Measurements from ENCODE around the gene SNAI1.
"Not testable (repeated sequence)": the region's sequence is repeated elsewhere in the genome, so short reads cannot be mapped to it uniquely, and the experiment has no call there.

Gene SNAI1

DNA sequence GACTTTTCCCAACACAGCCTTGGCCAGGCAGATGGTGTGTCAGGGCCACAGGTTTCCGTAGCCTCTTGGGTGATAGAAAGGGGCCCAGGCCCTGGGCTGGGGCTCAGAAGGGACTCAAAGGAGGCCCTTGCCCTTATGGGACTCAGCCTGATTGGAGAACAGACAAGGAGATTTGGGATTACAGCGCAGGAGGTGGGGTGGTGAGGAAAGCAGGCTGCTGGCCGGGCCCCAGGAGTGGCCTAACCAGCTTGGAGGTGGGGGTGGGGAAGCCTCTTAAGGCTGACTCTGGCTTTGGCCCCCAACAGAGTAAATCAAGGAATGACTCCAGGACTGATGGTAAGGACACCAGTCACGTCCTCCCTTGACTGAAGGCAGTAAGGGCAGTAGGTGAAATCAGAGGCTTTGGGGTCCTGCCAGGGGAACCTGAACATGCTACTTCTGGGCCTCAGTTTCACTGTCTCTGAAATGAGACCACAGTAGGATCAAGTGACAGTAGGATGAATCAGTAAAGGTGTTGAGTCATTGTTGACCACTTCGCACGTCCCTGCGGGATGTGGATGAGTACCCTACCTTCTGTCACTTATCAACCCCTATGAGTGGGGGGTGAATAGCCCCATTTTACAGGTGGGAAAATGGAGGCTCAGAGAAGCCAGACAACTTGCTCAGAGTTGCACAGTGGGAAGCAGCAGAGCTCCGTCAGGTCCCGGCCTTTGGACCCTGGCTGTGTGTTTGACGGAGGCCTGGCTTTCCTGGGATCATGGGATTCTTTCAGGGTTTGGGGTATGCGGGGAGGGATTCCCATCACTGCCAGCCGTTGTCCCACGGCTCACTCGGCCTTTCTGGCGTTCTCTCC is 4.5 kb downstream of the SNAI1 start:
- no peak for DNase-seq

DNA sequence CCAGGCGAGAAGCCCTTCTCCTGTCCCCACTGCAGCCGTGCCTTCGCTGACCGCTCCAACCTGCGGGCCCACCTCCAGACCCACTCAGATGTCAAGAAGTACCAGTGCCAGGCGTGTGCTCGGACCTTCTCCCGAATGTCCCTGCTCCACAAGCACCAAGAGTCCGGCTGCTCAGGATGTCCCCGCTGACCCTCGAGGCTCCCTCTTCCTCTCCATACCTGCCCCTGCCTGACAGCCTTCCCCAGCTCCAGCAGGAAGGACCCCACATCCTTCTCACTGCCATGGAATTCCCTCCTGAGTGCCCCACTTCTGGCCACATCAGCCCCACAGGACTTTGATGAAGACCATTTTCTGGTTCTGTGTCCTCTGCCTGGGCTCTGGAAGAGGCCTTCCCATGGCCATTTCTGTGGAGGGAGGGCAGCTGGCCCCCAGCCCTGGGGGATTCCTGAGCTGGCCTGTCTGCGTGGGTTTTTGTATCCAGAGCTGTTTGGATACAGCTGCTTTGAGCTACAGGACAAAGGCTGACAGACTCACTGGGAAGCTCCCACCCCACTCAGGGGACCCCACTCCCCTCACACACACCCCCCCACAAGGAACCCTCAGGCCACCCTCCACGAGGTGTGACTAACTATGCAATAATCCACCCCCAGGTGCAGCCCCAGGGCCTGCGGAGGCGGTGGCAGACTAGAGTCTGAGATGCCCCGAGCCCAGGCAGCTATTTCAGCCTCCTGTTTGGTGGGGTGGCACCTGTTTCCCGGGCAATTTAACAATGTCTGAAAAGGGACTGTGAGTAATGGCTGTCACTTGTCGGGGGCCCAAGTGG is 5.3 kb downstream of the SNAI1 start:
- no peak for DNase-seq

DNA sequence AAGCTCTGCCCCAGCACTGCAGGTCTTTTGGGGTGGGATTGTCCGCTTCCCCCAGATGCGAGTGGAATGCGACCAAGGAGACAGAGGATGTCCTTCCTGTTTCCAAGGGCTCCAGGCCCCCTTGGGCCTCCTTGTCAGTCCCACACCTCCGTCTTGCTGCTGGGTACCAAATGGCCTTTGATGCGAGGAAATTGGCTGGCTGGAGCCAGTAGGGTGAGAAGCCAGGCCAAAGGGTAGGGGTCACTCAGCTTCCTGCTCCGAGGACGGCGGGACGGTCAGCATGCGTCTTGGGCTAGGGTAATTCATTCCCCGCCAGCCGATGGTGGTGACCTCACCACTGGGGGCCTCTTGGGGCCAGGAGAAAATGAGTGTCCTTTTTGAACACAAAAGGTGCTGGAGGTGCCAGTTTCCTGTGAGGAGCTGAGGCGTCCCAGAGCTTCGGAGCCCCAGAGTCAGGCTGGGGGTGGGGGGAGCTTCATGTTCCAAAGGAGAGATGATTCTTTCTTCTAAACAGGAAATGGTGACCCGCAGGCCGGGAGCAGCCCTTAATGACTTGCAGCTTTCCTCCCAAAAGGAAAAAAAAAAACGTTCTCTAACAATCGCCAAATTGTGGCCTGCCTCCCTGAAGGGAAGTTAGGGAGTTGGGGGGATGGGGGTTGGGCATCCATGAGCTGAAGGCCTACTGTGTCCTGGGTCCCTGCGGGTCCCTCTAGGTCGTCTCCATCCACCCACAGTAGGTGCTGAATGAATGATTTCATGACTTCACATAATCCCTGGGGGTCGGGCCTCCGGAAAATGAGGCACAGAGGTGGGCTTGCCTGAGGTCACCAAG is 6.7 kb downstream of the SNAI1 start:
- peak; percentile 74 for DNase-seq

DNA sequence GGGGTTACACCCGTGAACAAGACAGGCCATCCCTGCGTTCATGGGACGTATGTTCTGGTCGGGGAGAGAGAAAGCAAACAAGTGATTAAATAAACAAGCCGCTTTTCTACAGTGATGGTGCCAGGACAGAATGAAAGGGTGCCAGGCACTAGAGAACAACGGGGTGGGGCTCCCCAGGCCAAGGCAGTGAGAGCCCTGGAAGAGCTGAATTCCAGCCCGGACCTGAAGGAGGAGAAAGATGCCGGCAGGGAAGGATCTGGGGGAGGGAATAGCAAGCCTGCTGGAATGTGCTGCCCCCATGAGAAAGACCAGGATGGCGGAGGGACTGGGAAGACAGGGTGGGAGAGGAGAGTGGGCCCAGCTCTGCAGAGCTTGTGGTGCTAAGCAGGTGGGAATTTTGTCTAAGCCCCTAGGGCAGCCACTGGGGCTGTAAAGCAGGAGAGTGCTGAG is 7.5 kb downstream of the SNAI1 start:
- no peak for DNase-seq

DNA sequence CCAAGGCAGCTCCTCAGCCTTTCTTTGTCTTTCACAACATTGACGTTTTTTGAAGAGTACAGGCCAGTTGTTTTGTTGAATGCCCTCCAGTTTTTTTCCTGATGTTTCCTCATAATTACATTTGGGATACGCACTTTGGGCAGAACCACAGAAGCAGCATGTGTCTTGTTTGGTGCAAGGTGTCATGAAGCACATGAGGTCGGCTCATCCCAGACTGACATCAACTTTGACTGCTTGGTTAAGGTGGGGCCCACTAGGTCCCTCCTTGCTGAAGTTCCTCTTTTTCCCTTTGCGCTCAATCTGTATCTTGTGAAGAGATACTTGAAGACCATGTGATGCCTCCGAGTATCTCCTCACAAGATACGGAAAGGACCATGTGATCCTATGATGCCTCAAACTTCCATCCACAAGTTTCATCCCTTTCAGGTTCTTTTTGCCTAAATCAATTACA is 10.5 kb downstream of the SNAI1 start:
- DNase-seq: peak; percentile 84

DNA sequence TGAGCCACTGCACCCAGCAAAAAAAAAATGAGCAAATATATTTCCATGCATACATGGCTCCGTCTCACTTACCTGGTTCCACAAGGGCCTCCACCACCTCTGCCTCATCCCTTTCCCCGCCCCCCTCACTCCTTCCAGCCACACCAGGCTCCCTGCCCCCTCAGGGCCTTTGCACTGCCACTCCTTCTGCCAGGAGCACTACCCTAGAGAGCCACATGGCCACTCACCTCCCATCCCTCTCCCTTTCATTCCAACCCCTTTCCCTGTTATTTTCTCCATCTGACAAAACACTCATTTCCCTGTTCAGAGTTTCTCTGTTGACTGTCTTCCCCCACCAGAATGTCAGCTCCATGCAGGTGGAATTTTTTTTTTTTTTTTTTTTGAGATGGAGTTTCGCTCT is 12.8 kb downstream of the SNAI1 start:
- DNase-seq: no peak

DNA sequence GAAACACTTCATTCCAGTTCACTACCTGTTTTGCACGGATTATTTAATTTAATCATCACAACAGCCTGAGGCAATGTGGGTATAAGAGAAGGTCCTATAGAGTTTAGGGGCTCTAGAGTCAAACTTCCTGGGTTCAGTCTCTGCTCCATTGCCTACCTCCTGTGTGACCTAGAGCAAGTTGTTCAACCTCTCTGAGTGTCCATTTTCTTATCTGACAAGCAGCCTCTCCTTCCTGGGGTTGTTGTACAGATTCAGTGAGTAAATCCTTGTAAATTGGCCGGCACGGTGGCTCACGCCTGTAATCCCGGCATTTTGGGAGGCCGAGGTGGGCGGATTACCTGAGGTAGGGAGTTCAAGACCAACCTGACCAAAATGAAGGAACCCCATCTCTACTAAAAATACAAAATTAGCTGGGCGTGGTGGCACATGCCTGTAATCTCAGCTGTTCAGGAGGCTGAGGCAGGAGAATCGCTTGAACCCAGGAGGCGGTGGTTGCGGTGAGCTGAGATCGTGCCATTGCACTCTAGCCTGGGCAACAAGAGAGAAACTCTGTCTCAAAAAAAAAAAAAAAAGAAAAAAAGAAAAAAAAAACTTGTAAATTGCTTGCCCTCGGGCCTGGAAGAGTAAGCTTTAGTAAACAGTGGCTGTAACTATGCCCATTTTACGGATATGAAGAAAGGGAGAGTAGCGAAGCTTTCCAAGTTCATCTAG is 15.9 kb downstream of the SNAI1 start:
- DNase-seq: not testable (repeated sequence)

DNA sequence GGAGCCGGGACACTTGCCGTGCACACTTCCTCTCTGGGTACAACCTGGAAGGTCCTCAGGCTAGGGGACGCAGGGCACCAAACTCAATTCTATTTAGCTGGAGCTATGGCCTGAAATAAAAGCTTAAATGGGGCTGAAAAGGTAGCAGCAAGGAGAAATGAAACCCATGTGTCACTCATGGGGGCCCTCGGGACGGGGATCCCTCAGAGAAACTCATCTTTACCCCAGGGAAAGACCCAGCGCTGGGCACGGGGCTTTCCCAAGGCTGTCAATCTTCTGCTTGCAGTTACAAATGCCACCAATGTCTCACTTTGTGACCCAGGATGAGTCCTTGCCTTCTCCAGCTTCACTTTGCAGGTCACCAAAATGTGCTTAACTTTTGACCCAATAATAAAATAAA is 16.5 kb downstream of the SNAI1 start:
- no peak for DNase-seq

DNA sequence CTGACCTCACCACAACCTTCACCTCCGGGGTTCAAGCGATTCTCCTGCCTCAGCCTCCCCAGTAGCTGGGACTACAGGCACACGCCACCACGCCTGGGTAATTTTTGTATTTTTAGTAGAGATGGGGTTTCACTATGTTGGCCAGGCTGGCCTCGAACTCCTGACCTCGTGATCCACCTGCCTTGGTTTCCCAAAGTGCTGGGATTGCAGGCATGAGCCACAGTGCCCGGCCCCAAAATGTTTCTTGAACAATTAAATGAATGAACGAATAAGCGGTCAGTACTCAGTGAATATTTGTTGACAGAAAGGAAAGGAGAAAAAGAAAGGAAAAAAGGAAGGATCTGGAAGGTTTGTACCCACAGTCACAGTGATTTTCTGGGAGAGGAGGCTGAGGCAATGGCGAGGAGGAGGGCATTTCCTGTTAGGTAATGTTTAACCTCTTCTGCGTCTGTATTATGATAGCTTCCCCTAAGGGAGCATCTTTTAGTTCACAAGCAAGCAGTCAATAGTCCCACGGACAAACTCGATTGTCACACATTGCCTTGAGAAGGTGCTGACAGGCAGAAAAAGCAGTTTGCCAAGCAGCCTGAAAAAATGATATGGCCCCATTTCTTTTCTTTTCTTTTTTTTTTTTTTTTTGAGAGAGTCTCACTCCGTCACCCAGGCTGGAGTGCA is 17.9 kb downstream of the SNAI1 start:
- DNase-seq: not testable (repeated sequence)

DNA sequence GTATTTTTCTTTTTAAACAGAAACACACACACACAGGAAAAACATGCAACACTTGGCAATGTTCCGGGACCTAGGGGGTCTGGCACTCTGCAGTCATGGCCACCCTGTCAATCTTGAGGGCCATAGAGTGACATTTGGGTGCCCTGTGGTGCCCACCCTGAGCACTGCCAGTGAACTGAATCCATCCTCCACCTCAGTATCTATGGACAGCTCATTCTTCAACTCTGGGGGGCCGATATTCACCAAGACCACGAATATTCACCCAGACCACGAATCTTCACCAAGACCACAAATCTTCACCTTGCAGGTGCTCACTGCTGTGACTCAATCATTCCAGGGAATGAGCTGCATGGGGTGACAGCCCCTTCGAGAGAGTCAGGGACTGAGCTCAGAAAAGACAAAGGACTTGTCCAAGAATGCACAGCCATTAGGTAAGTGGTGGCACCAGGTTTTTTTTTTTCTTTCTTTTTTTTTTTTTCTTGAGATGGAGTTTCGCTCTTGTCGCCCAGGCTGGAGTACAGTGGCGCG is 19.1 kb downstream of the SNAI1 start:
- no peak for DNase-seq

DNA sequence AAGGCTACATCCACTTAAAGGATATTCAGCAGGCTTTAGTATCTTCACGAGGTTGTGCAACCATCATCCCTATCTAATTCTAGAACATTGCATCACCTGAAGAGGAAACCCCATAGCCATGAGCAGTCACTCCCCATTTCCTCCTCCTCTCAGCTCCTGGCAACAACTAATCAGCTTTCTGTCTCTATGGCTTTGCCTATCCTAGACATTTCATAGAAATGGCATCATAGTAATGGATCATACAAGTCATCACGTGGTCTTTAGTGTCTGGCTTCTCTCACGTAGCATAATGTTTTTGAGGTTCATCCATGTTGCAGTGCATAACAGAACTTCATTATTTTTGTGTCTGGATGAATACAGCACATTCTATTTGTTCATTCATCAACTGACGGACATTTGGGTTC is 20.5 kb downstream of the SNAI1 start:
- DNase-seq: peak; percentile 83

DNA sequence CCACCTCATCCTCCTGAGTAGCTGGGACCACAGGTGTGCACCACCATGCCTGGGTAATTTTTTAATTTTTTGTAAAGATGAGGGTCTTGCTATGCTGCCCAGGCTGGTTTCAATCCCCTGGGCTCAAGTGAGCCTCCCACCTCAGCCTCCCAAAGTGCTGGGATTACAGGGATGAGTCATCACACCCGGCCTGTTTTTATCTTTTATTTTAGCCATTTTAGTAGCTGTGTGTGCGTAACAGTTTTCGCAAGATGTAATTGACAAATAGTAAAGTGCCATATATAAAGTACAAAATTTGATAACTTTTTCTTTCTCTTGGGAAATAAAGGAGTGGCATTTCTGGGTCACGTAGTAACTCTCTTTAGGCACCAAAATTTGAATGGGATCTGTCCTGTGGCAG is 21.4 kb downstream of the SNAI1 start:
- DNase-seq: no peak

DNA sequence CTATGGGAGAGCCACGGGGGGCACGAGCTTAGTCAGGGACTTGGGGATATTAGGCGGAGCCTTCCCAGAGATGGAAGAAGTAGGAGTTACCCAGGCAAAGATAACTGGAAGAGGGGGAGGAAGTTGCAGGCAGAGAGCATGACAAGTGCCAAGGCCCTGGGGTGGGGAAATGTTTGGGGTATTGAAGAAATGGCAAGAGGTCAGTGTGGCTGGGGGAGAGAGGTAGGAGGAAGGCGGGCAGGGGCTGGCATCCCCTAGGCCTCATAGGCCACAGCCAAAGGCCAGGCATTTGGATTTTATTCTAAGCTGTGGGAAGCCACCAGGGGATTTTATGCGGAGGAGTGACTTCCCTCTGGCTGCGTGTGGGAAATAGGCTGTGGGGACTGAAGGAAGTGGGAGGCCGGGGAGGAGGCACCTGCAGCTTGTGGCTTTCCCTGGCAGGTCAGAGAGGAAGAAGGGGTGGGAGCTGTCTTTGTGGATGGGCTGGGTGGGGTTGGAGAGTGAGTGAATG is 22.7 kb downstream of the SNAI1 start:
- DNase-seq: peak; percentile 37

DNA sequence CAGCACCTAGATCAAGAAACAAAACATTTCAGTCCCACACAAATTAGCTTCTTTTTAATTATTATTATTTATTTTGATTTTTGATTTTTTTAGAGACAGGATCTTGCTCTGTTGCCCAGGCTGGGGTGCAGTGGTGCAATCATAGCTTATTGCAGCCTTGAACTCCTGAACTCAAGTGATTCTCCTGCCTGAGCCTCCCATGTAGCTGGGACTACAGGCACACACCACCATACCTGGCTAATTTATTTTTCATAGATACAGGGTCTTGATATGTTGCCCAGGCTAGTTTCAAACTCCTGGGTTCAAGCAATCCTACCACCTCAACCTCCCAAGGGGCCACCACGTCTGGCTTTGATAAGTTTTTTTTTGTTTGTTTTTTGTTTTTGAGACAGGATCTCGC is 24.6 kb downstream of the SNAI1 start:
- no peak for DNase-seq

DNA sequence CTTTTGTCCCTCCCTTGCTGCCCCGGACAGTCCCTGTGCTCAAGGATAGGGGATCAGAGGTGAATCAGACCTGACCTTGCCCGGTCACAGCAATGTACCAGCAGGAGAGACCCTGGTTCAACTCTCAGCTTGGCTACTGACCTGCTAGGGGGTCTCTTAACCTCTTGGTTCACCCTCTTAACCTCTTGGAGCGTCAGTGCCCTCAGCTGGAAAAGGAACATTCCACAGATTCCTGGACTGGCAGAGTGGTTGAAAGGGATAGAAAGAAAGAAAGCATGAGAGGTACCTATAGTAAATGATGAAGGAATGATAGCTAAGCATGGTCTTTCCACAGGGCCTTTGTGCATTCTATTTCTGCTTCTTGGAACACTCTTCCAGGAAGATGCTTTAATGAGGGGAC is 25.2 kb downstream of the SNAI1 start:
- no peak for DNase-seq

DNA sequence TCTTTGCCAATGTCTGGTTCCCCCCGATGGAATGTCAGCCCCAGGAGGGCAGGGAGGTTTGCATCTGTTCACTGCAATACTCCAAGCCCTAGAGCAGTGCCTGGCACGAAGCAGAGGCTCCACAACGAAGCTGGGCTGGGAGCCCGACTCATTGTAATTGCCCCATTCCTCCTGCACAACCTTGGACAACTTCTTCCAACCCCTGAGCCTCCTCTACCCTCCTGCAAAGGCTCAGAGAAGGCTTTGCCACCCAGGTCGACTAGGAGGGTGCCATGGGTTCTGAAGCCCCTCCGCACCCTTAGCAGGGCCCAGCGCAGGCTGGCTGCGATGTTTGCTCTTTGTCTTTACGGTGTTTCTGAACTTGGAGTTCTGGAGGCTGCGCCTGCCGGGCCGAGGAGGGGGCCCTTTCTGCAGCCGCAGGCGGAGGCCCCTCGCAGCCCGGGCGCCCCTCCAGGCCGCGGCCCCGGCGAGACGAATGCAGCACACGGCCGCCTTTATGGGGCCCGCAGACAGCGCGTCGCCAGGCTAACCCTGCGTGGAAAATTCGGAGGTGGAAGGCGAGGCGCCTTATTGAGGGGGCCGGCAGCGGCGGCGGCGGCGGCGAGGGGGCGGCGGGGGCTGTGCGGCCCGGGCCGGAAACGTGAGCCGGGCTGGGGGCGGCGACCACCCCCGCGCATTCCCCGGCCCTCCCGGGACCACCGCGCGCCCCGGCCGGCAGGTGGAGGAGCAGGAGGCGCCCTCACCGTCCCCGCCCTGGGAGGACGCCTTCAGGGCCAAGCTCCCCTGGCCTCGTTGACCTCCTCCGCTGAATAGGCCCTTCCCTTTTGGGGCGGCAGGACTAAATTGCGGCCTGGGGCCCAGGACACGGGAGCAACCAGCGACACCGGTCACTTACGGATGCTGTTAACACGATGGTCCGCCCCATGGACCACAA is 27.0 kb downstream of the SNAI1 start:
- DNase-seq: no peak

DNA sequence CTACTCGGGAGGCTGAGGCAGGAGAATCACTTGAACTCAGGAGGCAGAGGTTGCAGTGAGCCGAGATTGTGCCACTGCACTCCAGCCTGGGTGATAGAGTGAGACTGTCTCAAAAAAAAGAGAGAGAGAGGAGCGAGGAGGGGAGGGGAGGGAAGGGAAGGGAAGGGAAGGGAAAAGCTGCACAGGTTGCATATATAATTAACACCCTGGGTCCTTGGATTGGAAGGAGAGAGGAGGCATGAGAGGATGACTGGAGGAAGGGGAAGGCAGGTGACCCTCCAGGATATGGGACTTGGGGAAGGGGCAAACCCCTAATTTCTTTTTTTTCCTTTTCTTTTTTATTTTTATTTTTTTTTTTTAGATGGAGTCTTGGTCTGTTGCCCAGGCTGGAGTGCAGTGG is 28.8 kb downstream of the SNAI1 start:
- not testable (repeated sequence) for DNase-seq

DNA sequence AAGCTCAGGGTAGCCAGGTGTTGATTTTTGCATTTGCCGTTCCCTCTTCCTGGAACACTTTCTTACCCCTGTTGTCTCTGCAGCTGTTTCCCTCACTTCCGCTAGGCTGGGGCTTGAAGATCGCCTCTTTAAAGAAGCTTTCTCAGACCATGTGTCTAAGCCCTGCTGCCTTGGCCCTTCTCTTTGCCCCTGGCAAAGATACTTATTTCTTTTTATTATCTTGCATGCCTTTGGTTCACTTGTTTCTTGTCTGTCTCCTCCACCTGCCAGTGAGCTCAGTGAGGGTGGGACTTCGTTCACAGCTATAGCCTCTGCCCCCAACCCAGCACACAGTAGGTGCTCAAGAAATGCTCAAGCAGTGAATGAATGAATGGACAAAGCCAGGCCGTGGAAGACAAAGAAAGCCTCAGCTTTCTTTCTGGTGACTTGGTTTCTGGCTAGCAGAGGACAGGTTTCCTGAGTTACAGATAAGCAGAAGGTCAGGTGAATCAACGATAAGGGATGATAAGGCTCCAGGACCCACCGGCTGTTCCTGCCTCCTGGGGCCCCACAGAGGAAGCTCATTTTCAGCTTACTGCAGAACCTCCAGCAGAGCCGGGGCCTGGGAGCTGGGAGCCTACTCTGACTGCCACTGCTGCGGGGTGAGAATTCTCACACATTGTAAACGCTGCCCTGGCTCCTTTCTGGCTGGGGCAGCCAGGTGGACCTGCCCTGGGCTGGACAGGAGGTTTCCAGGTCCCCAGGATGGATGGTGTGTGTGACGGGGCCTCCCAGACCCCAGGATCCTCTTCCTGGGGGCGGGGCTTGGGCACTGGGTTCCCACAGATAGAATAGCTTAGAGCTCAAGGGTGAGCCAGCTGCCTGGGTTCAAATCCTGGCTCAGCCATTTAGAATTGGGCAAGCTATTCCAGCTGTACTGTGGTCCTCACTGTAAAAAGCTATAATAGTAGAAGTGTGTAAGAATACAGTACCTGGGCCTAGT is 29.8 kb downstream of the SNAI1 start:
- DNase-seq: peak; percentile 82

DNA sequence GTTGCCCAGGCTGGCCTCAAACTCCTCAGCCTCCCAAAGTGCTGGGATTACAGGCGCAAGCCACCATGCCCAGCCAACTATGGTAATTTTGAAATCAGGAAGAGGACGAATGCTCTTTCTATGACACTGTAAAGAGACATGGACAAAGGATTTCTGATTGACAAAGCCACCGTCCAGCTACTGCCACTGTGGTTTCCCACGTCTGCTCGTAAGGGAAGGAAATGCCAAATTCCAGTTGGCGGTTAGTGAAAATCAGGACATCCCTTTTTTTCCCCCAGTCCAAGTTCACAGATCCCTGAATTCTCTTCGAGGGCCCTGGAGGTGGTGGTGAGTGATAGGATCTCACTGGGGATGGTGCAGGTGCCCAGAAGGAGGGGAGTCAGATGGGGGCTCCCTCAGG is 31.2 kb downstream of the SNAI1 start:
- no peak for DNase-seq

Data from hematopoietic multipotent progenitor cell treated with erythropoietin and hydrocortisone succinate and interleukin-3 and kit ligand, for 4 days (in vitro differentiated cells).